ENCODE measurements around the gene CEP89.
"Not testable (repeated sequence)": the region's sequence is repeated elsewhere in the genome, so short reads cannot be mapped to it uniquely, and the experiment has no call there.

Gene CEP89

DNA sequence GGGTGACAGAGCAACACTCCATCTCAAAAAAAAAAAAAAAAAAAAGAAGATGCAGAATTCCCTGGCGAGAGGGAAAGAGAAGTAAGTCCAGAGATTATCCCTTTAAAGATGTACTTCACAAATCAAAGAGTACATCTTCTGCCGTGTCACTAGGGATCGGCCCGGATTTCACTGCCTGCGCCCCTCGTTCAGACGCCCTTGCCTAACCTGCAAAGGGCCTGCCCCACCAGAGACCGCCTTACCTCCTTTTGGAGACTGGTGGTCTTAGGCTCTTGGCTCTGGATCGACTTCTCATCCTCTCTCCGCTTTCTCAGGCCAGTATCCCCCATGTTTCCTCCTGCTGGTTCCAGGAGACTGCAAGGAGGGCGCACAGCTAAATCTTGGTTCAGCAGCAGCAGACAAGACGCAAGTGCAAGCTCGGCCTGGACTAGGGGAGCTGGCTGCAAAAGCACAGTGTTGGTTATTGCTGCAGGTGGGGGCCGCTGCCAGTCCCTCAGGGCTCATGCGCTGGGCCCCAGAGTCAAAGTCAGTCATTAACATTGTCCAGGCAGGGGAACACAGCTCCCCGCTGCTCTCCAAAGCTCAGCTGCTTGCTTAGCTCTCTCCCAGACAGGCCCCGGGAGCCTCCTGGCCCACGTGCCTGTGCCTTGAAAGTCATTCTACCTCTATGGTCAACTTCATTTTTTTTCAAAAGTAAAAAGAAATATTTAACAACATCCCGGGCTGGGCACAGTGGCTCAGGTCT, 103.4 kb downstream of the CEP89 start:
- DNase-seq: no peak

DNA sequence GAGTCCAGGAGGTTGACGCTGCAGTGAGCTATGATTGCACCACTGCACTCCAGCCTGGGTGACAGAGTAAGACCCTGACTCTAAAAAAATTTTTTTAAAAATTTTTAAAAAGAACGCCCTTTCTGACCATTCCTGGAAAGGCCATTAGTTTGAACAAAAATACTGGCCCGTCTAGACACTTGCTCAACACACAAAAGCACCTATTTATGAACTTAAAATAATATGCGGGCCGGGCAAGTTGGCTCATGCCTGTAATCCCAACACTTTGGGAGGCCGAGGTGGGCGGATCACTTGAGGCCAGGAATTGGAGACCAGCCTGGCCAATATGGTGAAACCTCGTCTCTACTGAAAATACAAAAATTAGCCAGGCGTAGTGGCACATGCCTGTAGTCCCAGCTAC, 104.3 kb downstream of the CEP89 start:
- DNase-seq: not testable (repeated sequence)

DNA sequence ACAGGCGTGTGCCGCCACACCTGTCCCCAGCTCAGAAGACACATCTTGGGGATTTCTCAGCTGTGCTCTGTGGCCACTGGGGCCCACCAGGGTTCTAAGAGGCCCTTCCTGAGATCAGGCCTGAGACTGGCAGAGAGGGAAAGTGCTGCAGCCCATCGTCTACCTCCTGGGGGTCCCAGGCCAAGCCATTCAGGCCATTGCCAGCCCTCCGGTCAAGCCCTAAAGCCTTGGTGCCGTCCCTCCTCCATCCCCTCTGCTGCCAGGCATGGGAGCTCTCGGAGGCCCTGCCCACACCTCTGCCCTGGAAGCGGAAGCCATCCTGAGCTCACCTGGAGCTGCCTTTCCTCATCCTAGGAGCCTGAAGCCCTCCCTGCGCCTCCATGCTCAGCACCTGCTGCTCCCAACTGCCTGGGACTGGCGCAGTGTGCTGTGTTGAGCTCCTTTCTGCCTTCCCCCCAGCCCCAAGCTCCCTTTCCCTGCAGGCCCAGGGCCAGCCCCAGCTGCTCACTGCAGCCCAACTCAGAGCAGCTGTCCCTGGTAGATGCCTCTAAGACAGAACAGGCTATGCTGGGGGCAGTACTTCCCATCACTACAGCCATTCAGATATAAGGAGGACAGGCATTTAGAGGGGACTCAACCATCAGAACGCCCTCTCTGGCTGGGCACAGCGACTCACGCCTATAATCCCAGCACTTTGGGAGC, 105.0 kb downstream of the CEP89 start:
- no peak for DNase-seq

DNA sequence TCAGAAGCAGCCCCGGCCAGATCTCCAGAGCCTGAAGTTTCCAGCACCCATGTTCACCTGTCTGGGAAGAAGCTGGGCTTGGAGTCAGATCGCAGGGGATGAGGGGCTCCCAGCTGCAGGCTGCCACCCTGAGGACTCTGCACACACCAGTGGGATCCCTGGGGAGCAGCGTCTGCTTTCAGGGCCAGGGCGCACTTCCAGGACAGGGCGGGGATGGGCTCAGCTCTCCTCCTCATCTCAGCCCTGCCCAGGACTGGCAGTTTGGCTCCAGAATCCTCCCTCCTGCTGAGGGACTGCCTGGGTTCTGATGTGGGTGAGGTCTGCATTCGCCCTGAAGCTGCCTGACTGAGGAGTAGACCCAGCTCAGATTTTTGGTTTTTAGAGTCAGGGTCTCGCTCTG, 105.7 kb downstream of the CEP89 start:
- DNase-seq: no peak

DNA sequence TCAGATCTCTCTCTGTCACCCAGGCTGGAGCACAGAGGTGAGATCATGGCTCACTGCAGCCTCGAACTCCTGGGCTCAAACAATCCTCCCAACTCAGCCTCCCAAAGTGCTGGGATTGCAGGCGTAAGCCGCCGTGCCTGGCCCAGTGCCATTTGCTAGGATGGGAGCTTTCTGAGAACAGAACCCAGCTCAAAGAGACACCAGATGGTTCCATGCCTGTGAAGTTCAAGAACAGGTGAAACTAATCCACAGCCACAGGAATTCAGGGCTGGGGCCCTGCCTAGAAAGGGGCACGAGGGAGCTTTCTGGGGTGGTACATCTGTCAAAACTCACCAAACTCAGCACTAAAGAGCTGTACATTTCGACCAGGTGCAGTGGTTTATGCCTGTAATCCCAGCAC, 106.4 kb downstream of the CEP89 start:
- DNase-seq: no peak

DNA sequence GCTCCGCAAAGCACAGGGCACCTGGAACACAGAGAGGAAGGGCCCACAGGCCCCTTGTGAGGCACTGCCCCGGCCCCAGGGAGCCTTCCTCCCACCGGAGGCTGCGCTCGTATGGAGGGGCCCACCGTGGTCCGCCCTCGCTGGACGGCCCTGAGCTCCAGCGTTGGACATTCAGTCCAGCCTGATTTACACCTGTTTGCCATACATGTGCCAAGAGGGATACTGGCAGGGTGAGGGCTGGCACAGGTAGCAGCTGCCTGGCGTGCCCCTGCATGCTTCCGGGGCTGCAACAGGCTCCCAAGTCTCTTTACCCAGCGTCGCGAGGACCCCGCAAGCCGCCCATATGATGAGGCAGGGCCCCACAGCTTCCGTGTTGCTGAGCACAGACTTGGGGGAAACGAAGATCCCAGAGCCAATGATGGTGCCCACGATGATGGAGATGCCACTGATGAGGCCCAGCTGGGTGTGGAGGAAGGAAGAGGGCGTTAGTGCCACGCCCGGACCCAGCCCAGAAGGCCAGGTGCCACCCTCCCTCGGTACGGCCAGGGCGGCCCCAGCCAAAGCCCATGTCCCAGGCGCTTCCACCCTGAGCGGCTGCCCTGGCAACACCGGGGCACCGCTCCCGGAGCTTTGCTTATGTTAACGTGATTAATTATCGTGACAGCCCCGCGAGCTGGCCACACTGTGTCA, 107.3 kb downstream of the CEP89 start:
- no peak for DNase-seq

DNA sequence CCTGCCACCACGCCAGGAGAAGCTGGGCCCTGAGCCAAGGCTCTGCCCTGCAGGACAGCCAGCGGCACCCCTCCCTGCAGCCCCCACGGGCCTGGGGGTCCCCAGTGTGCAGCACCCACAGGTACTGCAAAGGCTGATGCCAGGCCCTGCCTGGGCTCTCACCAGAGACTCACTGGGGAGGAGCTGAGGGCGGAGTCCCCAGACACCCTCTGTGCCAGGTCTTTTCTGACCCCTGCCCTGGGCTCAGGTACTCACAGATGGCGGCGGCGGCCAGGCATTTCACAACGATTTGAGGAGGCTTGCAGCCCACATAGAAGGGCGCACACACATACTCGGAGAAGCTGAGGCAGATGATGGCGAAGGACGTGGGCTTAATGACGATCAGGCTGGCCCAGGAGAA, 107.9 kb downstream of the CEP89 start:
- DNase-seq: no peak

DNA sequence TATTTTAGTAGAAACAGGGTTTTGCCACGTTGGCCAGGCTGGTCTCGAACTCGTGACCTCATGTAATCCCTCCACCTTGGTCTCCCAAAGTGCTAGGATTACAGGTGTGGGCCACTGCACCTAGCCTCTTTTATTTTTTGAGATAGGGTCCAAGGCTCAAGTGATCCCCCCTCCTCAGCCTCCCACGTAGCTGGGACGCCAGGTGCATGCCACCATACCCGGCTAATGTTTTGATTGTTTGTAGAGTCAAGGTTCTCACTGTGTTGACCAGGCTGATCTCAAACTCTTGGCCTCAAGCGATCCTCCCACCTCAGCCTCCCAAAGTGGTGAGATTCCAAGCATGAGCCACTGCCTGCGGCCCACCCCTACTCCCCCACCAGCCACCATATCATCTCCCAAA, 108.5 kb downstream of the CEP89 start:
- DNase-seq: no peak

DNA sequence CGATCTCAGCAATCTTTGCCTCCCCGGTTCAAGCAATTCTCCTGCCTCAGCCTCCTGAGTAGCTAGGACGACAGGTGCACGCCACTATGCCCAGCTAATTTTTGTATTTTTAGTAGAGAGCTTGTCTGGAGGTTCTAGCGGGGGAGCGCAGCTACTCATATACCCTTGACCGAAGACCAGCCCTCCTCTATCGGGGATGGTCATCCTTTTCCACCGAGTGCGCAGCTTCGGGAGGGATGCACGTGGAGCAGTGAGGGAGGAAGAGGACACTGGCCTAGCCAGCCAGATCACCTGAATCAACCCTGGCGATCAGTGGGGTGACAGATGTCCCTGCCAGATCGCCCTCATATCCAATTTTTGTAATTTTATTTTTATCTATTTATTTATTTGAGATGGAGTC, 109.0 kb downstream of the CEP89 start:
- DNase-seq: no peak

DNA sequence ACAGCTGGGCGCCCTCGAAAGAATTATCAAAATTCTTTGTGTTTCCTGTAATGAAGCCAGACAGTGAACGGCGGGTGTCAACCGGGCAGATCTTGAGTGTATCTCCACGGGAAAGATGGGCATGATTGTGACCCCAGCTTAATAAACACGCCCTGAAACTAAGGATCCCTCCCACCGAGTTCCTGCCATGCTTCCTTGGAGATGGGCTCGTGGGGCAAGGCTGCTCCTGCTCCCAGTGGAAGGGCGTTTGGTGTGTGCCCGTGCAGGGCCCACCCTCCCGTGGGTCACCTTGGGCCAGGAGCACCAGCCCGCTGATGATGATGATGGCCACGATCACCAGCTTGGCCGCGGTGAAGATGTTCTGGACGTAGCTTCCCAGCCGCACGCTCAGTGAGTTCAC, 109.6 kb downstream of the CEP89 start:
- DNase-seq: no peak

DNA sequence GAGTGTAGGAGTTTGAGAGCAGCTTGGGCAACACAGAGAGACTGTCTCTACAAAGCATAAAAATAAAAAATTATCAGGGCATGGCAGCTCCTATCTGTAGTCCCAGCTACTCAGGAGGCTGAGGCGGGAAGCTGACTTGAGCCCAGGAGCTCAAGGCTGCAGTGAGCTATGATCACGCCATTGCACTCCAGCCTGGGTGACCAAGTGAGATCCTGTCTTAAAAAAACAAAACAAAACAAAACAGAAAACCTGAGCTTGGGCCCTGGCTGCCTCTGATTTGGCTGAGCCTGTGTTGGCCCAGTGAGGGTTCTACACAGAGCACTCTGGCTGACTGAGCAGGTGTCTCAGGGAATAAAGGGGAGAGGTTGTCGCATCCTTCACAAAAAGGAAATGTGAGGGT, 110.2 kb downstream of the CEP89 start:
- no peak for DNase-seq

DNA sequence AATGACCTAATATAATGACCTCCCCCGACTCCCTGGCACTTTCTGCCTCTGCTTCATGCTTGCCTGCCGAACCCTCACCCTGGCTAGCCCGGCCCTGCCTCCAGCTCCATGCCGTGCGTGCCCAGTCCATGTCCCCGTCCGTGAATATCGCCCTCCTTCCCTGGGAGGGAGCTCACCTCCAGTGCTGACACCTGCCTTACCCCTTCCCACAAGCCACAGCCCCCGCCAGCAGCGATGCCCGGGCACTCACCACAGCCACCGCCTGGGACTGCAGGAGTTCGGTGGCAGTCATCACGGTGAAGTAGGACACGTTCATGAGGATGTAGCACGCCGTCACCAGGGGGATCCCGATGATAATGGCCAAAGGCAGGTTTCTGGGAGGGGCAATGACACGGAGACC, 112.2 kb downstream of the CEP89 start:
- DNase-seq: no peak

DNA sequence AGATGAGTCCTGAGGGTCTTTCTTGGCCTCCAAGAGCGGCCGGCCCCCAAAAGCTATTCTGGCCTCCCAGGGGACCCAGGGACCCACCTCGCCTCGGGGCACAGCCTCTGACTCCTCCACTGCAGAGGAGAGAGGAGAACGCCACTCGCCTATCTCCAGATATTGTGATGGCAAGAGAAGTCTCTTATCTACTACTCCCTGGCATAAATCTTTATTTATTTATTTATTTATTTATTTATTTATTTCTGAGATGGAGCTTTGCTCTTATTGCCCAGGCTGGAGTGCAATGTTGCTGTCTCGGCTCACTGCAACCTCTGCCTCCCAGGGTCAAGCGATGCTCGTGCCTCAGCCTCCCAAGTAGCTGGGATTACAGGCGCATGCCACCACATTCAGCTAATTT, 113.2 kb downstream of the CEP89 start:
- DNase-seq: no peak

DNA sequence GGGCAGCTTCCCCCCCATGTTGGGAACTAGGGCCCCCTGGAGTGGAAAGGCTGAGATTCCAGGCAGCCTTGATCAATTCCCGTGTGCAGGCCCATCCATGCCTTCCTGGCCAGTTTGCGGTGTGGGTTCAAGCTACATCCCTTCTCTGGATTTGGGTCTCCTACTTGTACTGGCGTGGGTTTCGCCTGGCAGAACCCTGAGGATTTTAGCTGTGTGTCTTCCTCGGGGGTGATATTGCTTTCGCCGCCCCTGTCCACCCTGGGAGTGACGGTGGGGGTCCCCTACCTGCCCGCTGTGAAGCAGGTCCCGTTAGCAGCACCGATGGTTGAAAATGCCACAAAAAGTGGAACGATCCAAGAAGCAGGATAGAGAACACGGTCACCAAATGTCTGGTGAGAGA, 113.6 kb downstream of the CEP89 start:
- no peak for DNase-seq

DNA sequence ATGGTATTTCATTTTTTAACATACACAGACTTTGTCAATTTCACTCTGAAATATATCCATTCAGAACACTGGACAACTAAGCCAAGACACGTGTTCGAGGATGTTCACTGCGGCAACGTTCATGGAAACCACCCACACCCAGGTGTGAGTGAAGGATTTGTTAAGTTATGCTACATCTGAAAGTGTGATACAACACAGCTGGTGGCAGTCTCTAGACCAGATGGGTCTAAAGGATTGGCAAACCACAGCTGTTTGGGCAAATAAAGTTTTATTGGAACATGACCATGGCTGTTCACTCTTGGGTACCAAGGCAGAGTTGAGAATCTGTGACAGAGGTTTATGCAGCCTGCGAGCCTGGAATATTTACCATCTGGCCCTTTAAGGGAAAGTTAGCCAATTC, 114.2 kb downstream of the CEP89 start:
- no peak for DNase-seq

DNA sequence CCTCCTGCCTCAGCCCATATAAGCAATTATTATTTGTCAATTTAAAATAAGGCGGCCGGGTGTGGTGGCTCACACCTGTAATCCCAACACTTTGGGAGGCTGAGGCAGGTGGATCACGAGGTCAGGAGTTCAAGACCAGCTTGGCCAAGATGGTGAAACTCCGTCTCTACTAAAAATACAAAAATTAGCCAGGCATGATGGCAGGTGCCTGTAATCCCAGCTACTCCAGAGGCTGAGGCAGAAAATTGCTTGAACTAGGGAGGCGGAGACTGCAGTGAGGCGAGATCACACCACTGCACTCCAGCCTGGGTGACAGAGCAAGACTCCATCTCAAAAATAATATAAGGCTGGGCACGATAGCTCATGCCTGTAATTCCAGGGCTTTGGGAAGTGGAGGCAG, 114.9 kb downstream of the CEP89 start:
- not testable (repeated sequence) for DNase-seq

DNA sequence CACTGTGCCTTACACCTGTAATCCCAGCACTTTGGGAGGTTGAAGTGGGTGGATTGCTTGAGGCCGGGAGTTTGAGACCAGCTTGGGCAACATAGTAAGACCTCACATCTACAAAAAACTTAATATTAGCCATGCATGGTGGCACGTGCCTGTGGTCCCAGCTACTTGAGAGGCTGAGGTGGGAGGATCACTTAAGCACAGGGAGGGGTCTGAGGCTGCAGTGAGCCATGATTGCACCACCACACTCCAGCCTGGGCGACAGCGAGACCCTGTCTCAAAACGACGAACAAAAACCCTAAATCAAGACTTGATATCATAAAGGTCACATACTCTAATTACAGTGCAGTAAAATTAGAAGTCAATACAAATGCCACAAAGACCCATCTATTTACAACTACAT, 119.5 kb downstream of the CEP89 start:
- no peak for DNase-seq

DNA sequence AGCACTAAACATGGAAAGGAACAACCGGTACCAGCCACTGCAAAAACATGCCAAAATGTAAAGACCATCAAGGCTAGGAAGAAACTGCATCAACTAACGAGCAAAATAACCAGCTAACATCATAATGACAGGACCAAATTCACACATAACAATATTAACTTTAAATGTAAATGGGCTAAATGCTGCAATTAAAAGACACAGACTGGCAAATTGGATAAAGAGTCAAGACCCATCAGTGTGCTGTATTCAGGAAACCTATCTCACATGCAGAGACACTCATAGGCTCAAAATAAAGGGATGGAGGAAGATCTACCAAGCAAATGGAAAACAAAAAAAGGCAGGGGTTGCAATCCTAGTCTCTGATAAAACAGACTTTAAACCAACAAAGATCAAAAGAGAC, 123.7 kb downstream of the CEP89 start:
- DNase-seq: not testable (repeated sequence)

DNA sequence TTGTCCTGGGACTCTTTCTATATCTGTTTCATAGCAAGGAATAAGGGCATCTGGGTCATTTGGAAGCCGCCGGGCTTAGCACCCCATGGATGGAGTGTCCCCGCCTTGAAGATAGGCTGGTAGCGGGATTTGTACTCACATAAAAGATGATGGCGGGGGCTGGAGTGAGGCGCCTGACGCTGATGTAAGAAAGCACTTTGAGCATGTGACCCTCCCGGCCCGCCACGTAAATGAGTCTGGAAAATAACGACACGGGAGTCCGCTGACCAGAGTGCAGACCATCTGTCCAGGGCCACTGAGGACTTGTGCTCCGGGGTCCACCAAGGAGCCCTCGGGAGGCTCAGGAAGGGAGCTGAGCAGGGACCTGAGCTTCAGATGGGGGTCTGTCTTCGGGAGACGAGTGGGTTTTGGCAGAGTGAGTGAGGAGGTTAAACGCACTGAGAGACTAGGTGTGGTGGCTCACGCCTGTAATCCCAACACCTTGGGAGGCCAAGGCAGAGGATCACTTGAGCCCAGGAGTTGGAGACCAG, 128.0 kb downstream of the CEP89 start:
- DNase-seq: no peak

DNA sequence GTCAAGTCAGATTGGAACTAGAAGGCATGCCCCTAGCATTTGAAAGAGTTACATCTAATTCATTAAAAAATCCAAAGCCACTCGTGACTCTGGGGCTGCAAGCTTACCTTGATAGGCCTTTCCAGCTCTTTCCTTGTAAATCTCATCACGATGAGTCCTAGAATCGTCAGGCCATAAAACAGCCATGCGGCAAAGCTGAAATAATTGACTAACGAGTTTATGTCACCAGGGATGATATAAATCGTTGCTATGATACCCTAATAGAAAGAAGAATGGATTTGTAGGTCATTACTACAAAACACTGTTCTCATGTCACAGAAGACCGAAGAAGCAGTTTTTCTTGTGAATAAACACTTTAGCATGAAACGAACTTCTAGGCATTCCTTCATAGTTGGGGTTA, 129.7 kb downstream of the CEP89 start:
- DNase-seq: no peak

DNA sequence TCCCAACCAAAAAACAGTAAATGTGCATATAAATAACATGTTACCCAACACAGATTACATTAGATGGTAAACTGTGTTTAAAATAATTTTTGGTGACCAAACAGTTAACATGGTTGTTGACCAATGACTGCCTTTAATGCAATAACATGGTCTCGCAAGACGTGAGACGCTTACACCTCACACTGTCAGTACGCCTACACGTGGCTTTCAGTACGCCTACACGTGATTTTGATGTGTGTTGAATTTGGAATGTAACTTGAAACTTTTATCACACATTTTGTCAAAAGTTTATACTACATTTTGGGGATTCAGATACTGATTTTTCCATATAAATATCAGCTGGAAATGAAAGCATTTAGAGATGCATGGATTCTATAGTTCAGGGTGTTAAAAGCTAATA, 134.2 kb downstream of the CEP89 start:
- no peak for DNase-seq

DNA sequence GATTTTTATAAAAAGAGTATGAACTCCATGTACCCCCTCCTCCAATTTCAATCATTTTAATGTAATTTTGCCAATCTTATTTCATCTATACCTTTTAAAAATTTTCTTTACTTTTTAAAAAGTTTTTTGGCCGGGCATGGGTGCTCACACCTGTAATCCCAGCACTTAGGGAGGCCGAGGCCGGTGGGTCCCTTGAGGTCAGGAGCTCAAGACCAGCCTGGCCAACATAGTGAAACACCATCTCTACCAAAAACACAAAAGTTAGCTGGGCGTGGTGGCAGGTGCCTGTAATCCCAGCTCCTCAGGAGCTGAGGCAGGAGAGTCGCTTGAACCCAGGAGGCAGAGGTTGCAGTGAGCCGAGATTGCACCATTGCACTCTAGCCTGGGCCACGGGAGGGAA, 138.4 kb downstream of the CEP89 start:
- DNase-seq: not testable (repeated sequence)

DNA sequence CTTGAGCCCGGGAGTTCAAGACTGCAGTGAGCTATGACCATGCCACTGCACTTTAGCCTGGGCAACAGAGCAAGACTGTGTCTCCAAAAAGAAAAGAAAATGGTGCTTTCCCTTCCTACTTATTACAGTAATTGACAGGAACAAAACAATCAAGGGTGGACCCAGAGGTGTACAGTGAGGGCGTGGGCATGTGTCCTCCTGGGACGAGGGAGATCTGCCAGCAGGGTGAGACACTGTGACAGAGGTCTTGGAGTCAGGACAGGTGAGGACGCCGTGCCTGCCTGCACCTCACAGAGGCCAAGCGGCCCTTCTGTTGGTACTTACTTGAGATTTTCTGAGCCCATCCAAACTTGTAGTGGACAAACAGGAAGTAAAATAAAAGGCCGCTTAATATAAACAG, 138.9 kb downstream of the CEP89 start:
- DNase-seq: not testable (repeated sequence)

DNA sequence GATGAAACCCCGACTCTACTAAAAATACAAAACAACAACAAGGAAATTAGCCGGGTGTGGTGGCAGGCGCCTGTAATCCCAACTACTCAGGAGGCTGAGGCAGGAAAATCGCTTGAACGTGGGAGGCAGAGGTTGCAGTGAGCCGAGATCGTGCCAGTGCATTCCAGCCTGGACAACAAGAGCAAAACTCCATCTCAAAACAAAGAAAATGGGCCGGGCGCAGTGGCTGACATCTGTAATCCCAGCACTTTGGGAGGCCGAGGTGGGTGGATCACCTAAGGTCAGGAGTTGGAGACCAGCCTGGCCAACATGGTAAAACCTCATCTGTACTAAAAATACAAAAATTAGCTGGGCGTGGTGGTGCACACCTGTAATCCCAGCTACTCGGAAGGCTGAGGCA, 139.7 kb downstream of the CEP89 start:
- DNase-seq: not testable (repeated sequence)

Measured in fibroblast of skin of abdomen (primary cell).